Right lobe of liver (tissue), 6 donors: ENCODE results near the gene ELOVL2. TPM values are rescaled to one million over a fixed set of nuclear protein-coding genes. Genes with fewer than 3 reads are reported as not detected.

ENCODE experiments used
- ATAC-seq, 4 donors: fragments of 200-7000 bp; cut with Tn5 transposase; one replicate each; pipeline ENCODE4 v1.9.1; 2020; ENCODE audit warnings: mild to moderate bottlenecking in 4 of 4, moderate library complexity in 4 of 4
- DNase-seq, 3 donors: peaks; one replicate each; pipeline ENCODE4 v3.0.0-alpha.2; 2020
- H3K27ac ChIP-seq, 3 donors: fragments of 200-600 bp; one replicate each; pipeline ENCODE4 v1.8.0; 2022
- H3K27me3 ChIP-seq, 2 donors: fragments of 200-600 bp; one replicate each; pipeline ENCODE4 v1.8.0; 2022
- H3K36me3 ChIP-seq, 4 donors: fragments of 200-600 bp; sonication (generic) in 1 of 4; one replicate each; pipeline versions ENCODE4 v1.5.1 to v1.8.0; 2017 to 2022; ENCODE audit warnings: control low read depth in 1 of 4
- H3K4me1 ChIP-seq, 4 donors: fragments of 200-600 bp; sonication (generic) in 1 of 4; one replicate each; pipeline versions ENCODE4 v1.5.1 to v1.8.0; 2017 to 2022; ENCODE audit warnings: control low read depth in 1 of 4
- H3K4me3 ChIP-seq, 3 donors: fragments of 200-600 bp; one replicate each; pipeline ENCODE4 v1.8.0; 2022
- H3K9me3 ChIP-seq, 4 donors: fragments of 200-600 bp; sonication (generic) in 1 of 4; one replicate each; pipeline versions ENCODE4 v1.5.1 to v1.8.0; 2017 to 2022; ENCODE audit warnings: control low read depth in 1 of 4
- CTCF ChIP-seq, 4 donors: fragments of 200-600 bp in 3 of 4; fragments of 450-650 bp in 1 of 4; IDR thresholded peaks; one replicate each; pipeline versions ENCODE4 v1.5.1 to v1.8.0; 2016 to 2022; ENCODE audit warnings: antibody characterized with exemption in 4 of 4, mild to moderate bottlenecking in 2 of 4
- POLR2A ChIP-seq: fragments of 450-650 bp; IDR thresholded peaks from one replicate; pipeline ENCODE4 v1.6.1; 2017; ENCODE audit warnings: antibody characterized with exemption, mild to moderate bottlenecking
- WGBS: methylation state at CpG from one replicate; pipeline ENCODE4 v1.1.6; 2018; ENCODE audit warnings: low coverage, low lambda C conversion rate; ENCODE audit not compliant: insufficient coverage; ENCODE audit errors: missing lambda C conversion rate; 5-methylcytosine and 5-hydroxymethylcytosine counted together
- intact Hi-C, 2 donors: fragments of 100-400 bp; cut with DNase I; formaldehyde crosslinking; loops; one replicate each; pipeline versions ENCODE4 v1.11.2 to v1.14.1; 2022
- total RNA-seq, 6 experiments: library from RNA; depleted of rRNA in 2 of 6; stranded (reverse); fragments of >200 nt in 2 of 6; fragmentation: NEBNext Ultra II Directional in 3 of 6; extraction: Animal tissue kit (Norgen Biotek cat#: 25700) in 3 of 6; gene quantifications; one replicate each; pipeline versions ENCODE4 v1.1.0 to v1.2.4, GENCODE V29; 2016 to 2023
- donor health status: DM: no; HTN: yes; CAD: no.
- donor health status: DM: no; HTN: no; CAD: no.
- donor health status: DM: no; HTN: no; CAD: no.
- donor health status: DM: no; HTN: yes; CAD: no.
- donor health status: DM: no; HTN: yes; CAD: no.

ELOVL2 gene
- total RNA-seq, 6 experiments from 2014 or later = 7.1 to 24.4 (median 14.4) TPM

- Histone ChIP-seq H3K9me3 (no peaks in the 10 kb centered on the region), H3K4me3 (peak overlapping the region; percentile 59 to 74 (median 59)), H3K4me1 (peaks cover 0 to 8% (median 0%) of the 10 kb centered on the region in 4 donors), H3K36me3 (no peaks in the 10 kb centered on the region), H3K27me3 (no peaks in the 10 kb centered on the region), H3K27ac (peak overlapping the region in 2 of 3 donors; percentile 16)
- no peak for TF ChIP-seq CTCF (IDR thresholded peaks at IDR 0.05)
- TF ChIP-seq POLR2A = no peak
- DNase-seq = no peak
- ATAC-seq = peak in 1 of 4 donors; percentile 28
- intact Hi-C loops = no loop called here
- 14% methylated on average over 10 of the region's 10 CpGs for WGBS
These were observed 1.2 kb downstream of the ELOVL2 start for GRCh38 chr6:11042750-11043377.

GRCh38 chr6:11042025-11042749, 1.9 kb downstream of the ELOVL2 start:
- TF ChIP-seq POLR2A (no peak), CTCF (IDR thresholded peaks at IDR 0.05) (no peak)
- peak overlapping the region; percentile 59 to 74 (median 59) for H3K4me3 ChIP-seq
- 19% methylated on average over 9 of the region's 10 CpGs for WGBS
- peaks cover 0 to 8% (median 0%) of the 10 kb centered on the region in 4 donors for H3K4me1 ChIP-seq
- H3K27me3 ChIP-seq = no peaks in the 10 kb centered on the region
- ATAC-seq (peak; percentile 10 to 37 (median 34)), DNase-seq (no peak)
- intact Hi-C loops = no loop called here
- no peak overlapping the region for H3K27ac ChIP-seq
- no peaks in the 10 kb centered on the region for H3K36me3 ChIP-seq
- no peaks in the 10 kb centered on the region for H3K9me3 ChIP-seq

GRCh38 chr6:11040134-11040533, 4.0 kb downstream of the ELOVL2 start:
- DNase-seq (no peak), ATAC-seq (no peak)
- Histone ChIP-seq H3K27ac (no peak overlapping the region), H3K36me3 (no peaks in the 10 kb centered on the region), H3K4me3 (no peak overlapping the region), H3K4me1 (peaks cover 0 to 8% (median 0%) of the 10 kb centered on the region in 4 donors), H3K27me3 (no peaks in the 10 kb centered on the region), H3K9me3 (no peaks in the 10 kb centered on the region)
- intact Hi-C loops = no loop called here
- 37% methylated on average over 3 of the region's 3 CpGs for WGBS
- TF ChIP-seq CTCF (IDR thresholded peaks at IDR 0.05) (no peak), POLR2A (no peak)

- intact Hi-C loops = no loop called here
- no peak overlapping the region for H3K4me3 ChIP-seq
- H3K27ac ChIP-seq = no peak overlapping the region
- TF ChIP-seq POLR2A (no peak), CTCF (IDR thresholded peaks at IDR 0.05) (no peak)
- H3K36me3 ChIP-seq = no peaks in the 10 kb centered on the region
- H3K27me3 ChIP-seq = no peaks in the 10 kb centered on the region
- no peaks in the 10 kb centered on the region for H3K9me3 ChIP-seq
- 67% methylated on average over 1 of the region's 1 CpG for WGBS
- ATAC-seq = no peak
- DNase-seq = no peak
- H3K4me1 ChIP-seq = peaks cover 0 to 8% (median 0%) of the 10 kb centered on the region in 4 donors
These were observed 5.1 kb downstream of the ELOVL2 start for GRCh38 chr6:11039040-11039439.
